ENCODE results near the gene CRYAB.

The CRYAB gene

GRCh38 chr11:111954154-111954553 lies 42.6 kb upstream of the CRYAB start:
- Histone ChIP-seq H3K36me3 (ENCODE audit: insufficient read depth, low read length) (no peaks in the 10 kb centered on the region), H3K27me3 (ENCODE audit: insufficient read depth, low read length, poor library complexity) (no peaks in the 10 kb centered on the region), H3K4me2 (ENCODE audit: insufficient read depth, low read length) (no peak overlapping the region), H3K9me3 (ENCODE audit: insufficient read depth, low read length, severe bottlenecking) (no peaks in the 10 kb centered on the region), H2AFZ (ENCODE audit: low read depth, low read length) (no peak overlapping the region), H4K20me1 (ENCODE audit: insufficient read depth, low read length) (no peaks in the 10 kb centered on the region), H3K4me3 (ENCODE audit: low read depth in 1 of 2, low read length in 2 of 2) (no peak overlapping the region), H3K9ac (ENCODE audit: low read depth, low read length) (no peak overlapping the region), H3K27ac (ENCODE audit: low read length) (no peak overlapping the region), H3K79me2 (ENCODE audit: insufficient read depth, low read length) (no peaks in the 10 kb centered on the region), H3K4me1 (ENCODE audit: insufficient read depth, low read length) (no peaks in the 10 kb centered on the region)
- no peak for ATAC-seq (ENCODE audit: insufficient read depth, low read depth)
- DNase-seq = no peak
- TF ChIP-seq EZH2 (IDR thresholded peaks at IDR 0.05; ENCODE audit: borderline replicate concordance, low read depth, low read length, severe bottlenecking) (no peak), CTCF (IDR thresholded peaks at IDR 0.05; ENCODE audit: borderline replicate concordance, extremely low read depth, low read length, poor library complexity, severe bottlenecking) (no peak)

- no peak for TF ChIP-seq CTCF (IDR thresholded peaks at IDR 0.05; ENCODE audit: borderline replicate concordance, extremely low read depth, low read length, poor library complexity, severe bottlenecking)
- TF ChIP-seq EZH2 (IDR thresholded peaks at IDR 0.05; ENCODE audit: borderline replicate concordance, low read depth, low read length, severe bottlenecking) = no peak
- Histone ChIP-seq H3K9ac (ENCODE audit: low read depth, low read length) (no peak overlapping the region), H3K4me3 (ENCODE audit: low read depth in 1 of 2, low read length in 2 of 2) (no peak overlapping the region), H4K20me1 (ENCODE audit: insufficient read depth, low read length) (no peaks in the 10 kb centered on the region), H3K4me2 (ENCODE audit: insufficient read depth, low read length) (no peak overlapping the region), H3K36me3 (ENCODE audit: insufficient read depth, low read length) (no peaks in the 10 kb centered on the region), H3K4me1 (ENCODE audit: insufficient read depth, low read length) (no peaks in the 10 kb centered on the region), H2AFZ (ENCODE audit: low read depth, low read length) (no peak overlapping the region), H3K27me3 (ENCODE audit: insufficient read depth, low read length, poor library complexity) (no peaks in the 10 kb centered on the region), H3K27ac (ENCODE audit: low read length) (no peak overlapping the region), H3K79me2 (ENCODE audit: insufficient read depth, low read length) (no peaks in the 10 kb centered on the region), H3K9me3 (ENCODE audit: insufficient read depth, low read length, severe bottlenecking) (no peaks in the 10 kb centered on the region)
- ATAC-seq (ENCODE audit: insufficient read depth, low read depth) = no peak
- no peak for DNase-seq
These were observed 40.0 kb upstream of the CRYAB start for GRCh38 chr11:111951565-111951964.

GRCh38 chr11:111949519-111950426 lies 38.2 kb upstream of the CRYAB start:
- Histone ChIP-seq H3K4me1 (ENCODE audit: insufficient read depth, low read length) (no peaks in the 10 kb centered on the region), H3K27me3 (ENCODE audit: insufficient read depth, low read length, poor library complexity) (no peaks in the 10 kb centered on the region), H3K9me3 (ENCODE audit: insufficient read depth, low read length, severe bottlenecking) (no peaks in the 10 kb centered on the region), H3K36me3 (ENCODE audit: insufficient read depth, low read length) (no peaks in the 10 kb centered on the region), H3K27ac (ENCODE audit: low read length) (no peak overlapping the region), H2AFZ (ENCODE audit: low read depth, low read length) (no peak overlapping the region), H3K9ac (ENCODE audit: low read depth, low read length) (no peak overlapping the region), H3K79me2 (ENCODE audit: insufficient read depth, low read length) (no peaks in the 10 kb centered on the region), H3K4me3 (ENCODE audit: low read depth in 1 of 2, low read length in 2 of 2) (no peak overlapping the region), H4K20me1 (ENCODE audit: insufficient read depth, low read length) (no peaks in the 10 kb centered on the region), H3K4me2 (ENCODE audit: insufficient read depth, low read length) (no peak overlapping the region)
- no peak for TF ChIP-seq CTCF (IDR thresholded peaks at IDR 0.05; ENCODE audit: borderline replicate concordance, extremely low read depth, low read length, poor library complexity, severe bottlenecking)
- no peak for TF ChIP-seq EZH2 (IDR thresholded peaks at IDR 0.05; ENCODE audit: borderline replicate concordance, low read depth, low read length, severe bottlenecking)
- no peak for DNase-seq
- ATAC-seq (ENCODE audit: insufficient read depth, low read depth) = no peak

Data from DND-41 (cell line).